Natural killer cell (primary cell): ENCODE measurements around the gene MYO15B. TPM values are rescaled to one million over a fixed set of nuclear protein-coding genes. Genes with fewer than 3 reads are reported as not detected.

Experiments
- ATAC-seq, 3 donors: fragments of 150-1000 bp in 2 of 3; fragments of 200-7000 bp in 1 of 3; cut with Tn5 transposase; 1 replicate in 1 of 3; 2 replicates in 2 of 3; pipeline ENCODE4 v1.10.0; 2021; ENCODE audit warnings: mild to moderate bottlenecking in 2 of 3, moderate library complexity in 2 of 3
- DNase-seq, 2 donors: peaks; one replicate each; pipeline versions ENCODE4 v3.0.0 to v3.0.0-alpha.2; 2013 to 2021; ENCODE audit warnings: mixed read lengths in 1 of 2
- H3K27ac ChIP-seq: one replicate; pipeline ENCODE4 v1.5.1; 2013; ENCODE audit warnings: mild to moderate bottlenecking, low read length
- H3K27me3 ChIP-seq: one replicate; pipeline ENCODE4 v1.6.1; 2013; ENCODE audit warnings: low read length; ENCODE audit not compliant: control insufficient read depth, insufficient read depth
- H3K36me3 ChIP-seq: one replicate; pipeline ENCODE4 v1.6.1; 2013; ENCODE audit warnings: low read length; ENCODE audit not compliant: control insufficient read depth, insufficient read depth
- H3K4me1 ChIP-seq: one replicate; pipeline ENCODE4 v1.6.1; 2013; ENCODE audit warnings: low read length; ENCODE audit not compliant: control insufficient read depth, insufficient read depth
- H3K4me3 ChIP-seq: one replicate; pipeline ENCODE4 v1.5.1; 2013; ENCODE audit warnings: low read length
- H3K9me3 ChIP-seq: one replicate; pipeline ENCODE4 v1.6.1; 2013; ENCODE audit warnings: low read length; ENCODE audit not compliant: control insufficient read depth, insufficient read depth
- H3K27ac Mint-ChIP-seq, 2 donors: one replicate each; pipeline ENCODE4 v1.8.0; 2022; ENCODE audit warnings: mild to moderate bottlenecking in 2 of 2, mixed read lengths in 2 of 2, moderate library complexity in 1 of 2
- H3K27me3 Mint-ChIP-seq, 2 donors: one replicate each; pipeline ENCODE4 v1.8.0; 2022; ENCODE audit warnings: low read depth in 2 of 2, mixed read lengths in 2 of 2
- H3K36me3 Mint-ChIP-seq: one replicate; pipeline ENCODE4 v1.8.0; 2022; ENCODE audit warnings: mixed read lengths
- H3K4me1 Mint-ChIP-seq, 2 donors: one replicate each; pipeline ENCODE4 v1.8.0; 2022; ENCODE audit warnings: mixed read lengths in 2 of 2
- H3K4me3 Mint-ChIP-seq: one replicate; pipeline ENCODE4 v1.8.0; 2022; ENCODE audit warnings: mild to moderate bottlenecking, moderate library complexity, mixed read lengths
- H3K9me3 Mint-ChIP-seq, 2 donors: one replicate each; pipeline ENCODE4 v1.8.0; 2022; ENCODE audit warnings: mixed read lengths in 2 of 2
- WGBS: methylation state at CpG from one replicate; pipeline ENCODE4 v1.1.7; 2013; ENCODE audit warnings: missing lambda C conversion rate; ENCODE audit not compliant: insufficient coverage; 5-methylcytosine and 5-hydroxymethylcytosine counted together
- intact Hi-C: fragments of 100-400 bp; cut with micrococcal nuclease; formaldehyde crosslinking; loops from one replicate; pipeline ENCODE4 v1.14.2; 2022
- total RNA-seq, 4 donors: library from RNA; stranded (reverse); fragments of 120-200 nt in 1 of 4; gene quantifications; one replicate each; pipeline versions ENCODE4 v1.2.3 to v1.2.4, GENCODE V29; 2013 to 2022
- TF ChIP-seq, protein P1 (sequence below): fragments of 200-600 bp; IDR thresholded peaks from one replicate; pipeline ENCODE4 v1.8.0; 2022; ENCODE audit warnings: antibody characterized with exemption

Gene MYO15B
- total RNA-seq, 3 donors from 2014 or later (not counting 1 experiment from before 2014, with no cell fraction given), result 336 to 372 (median 339) TPM

DNA sequence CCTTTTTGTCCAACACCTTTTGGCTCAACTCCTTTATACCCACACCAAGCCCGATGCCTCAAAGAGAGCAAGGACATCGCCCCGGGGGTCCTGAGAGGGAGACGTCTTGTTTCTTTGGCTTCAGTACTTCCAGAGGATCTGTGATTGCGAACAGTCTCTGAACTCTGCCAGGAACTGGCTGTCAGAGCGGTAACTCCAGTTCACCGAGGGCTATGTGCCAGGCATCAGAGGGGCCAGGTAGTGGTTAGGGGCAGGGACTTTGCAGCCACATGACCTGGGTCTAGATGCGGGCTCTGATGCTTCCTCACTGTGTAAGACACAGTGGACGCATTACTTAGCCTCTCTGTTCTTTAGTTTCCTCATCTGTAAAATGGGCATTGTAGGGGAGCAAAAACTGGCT, 40.5 kb upstream of the MYO15B start:
- ATAC-seq (no peak), DNase-seq (no peak)
- intact Hi-C loops, result no loop called here
- peaks cover 14 to 41% of the 10 kb centered on the region in 2 donors for H3K4me1 Mint-ChIP-seq
- H3K27me3 ChIP-seq, result no peaks in the 10 kb centered on the region
- no peaks in the 10 kb centered on the region for H3K36me3 Mint-ChIP-seq
- peaks cover 21% of the 10 kb centered on the region for H3K4me1 ChIP-seq
- H3K9me3 ChIP-seq, result no peaks in the 10 kb centered on the region
- no peaks in the 10 kb centered on the region for H3K27me3 Mint-ChIP-seq
- no peak overlapping the region for H3K4me3 ChIP-seq
- H3K27ac ChIP-seq, result no peak overlapping the region
- WGBS, result 95% methylated on average over 9 of the region's 9 CpGs
- H3K27ac Mint-ChIP-seq, result no peak overlapping the region
- H3K9me3 Mint-ChIP-seq, result no peaks in the 10 kb centered on the region
- no peak overlapping the region for H3K4me3 Mint-ChIP-seq
- TF ChIP-seq, protein P1, sequence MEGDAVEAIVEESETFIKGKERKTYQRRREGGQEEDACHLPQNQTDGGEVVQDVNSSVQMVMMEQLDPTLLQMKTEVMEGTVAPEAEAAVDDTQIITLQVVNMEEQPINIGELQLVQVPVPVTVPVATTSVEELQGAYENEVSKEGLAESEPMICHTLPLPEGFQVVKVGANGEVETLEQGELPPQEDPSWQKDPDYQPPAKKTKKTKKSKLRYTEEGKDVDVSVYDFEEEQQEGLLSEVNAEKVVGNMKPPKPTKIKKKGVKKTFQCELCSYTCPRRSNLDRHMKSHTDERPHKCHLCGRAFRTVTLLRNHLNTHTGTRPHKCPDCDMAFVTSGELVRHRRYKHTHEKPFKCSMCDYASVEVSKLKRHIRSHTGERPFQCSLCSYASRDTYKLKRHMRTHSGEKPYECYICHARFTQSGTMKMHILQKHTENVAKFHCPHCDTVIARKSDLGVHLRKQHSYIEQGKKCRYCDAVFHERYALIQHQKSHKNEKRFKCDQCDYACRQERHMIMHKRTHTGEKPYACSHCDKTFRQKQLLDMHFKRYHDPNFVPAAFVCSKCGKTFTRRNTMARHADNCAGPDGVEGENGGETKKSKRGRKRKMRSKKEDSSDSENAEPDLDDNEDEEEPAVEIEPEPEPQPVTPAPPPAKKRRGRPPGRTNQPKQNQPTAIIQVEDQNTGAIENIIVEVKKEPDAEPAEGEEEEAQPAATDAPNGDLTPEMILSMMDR, result no peak
- peaks cover 23% of the 10 kb centered on the region for H3K36me3 ChIP-seq

DNA sequence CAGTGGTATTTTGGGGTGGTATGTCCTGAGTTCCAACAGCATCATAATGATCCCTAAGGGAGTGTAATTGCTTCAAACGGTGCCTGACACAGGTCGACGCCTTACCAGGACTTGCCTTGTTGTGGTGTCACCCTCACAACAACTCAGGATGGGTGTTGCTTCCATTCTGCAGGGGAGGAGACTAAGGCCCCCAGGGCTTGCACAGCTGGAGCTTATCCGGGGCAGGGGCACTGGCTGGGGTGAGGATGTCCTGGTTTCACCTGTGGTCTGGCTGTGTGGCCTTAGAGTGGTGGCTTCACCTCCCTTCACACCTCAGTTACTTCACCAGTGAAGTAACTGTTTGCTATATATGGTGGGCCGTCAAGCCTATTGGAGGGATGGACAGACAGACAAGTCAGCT, 38.8 kb upstream of the MYO15B start:
- Histone ChIP-seq H3K4me1 (peaks cover 29% of the 10 kb centered on the region), H3K4me3 (no peak overlapping the region), H3K27ac (no peak overlapping the region), H3K27me3 (no peaks in the 10 kb centered on the region), H3K9me3 (no peaks in the 10 kb centered on the region), H3K36me3 (peaks cover 18% of the 10 kb centered on the region)
- TF ChIP-seq, protein P1, result no peak
- no peak for DNase-seq
- peak overlapping the region; percentile 59 to 63 for H3K27ac Mint-ChIP-seq
- no peaks in the 10 kb centered on the region for H3K27me3 Mint-ChIP-seq
- no peak overlapping the region for H3K4me3 Mint-ChIP-seq
- peak; percentile 54 to 70 (median 64) for ATAC-seq
- no peaks in the 10 kb centered on the region for H3K36me3 Mint-ChIP-seq
- intact Hi-C loops, result no loop called here
- 49% methylated on average over 4 of the region's 5 CpGs for WGBS
- no peaks in the 10 kb centered on the region for H3K9me3 Mint-ChIP-seq
- peaks cover 21 to 45% of the 10 kb centered on the region in 2 donors for H3K4me1 Mint-ChIP-seq

DNA sequence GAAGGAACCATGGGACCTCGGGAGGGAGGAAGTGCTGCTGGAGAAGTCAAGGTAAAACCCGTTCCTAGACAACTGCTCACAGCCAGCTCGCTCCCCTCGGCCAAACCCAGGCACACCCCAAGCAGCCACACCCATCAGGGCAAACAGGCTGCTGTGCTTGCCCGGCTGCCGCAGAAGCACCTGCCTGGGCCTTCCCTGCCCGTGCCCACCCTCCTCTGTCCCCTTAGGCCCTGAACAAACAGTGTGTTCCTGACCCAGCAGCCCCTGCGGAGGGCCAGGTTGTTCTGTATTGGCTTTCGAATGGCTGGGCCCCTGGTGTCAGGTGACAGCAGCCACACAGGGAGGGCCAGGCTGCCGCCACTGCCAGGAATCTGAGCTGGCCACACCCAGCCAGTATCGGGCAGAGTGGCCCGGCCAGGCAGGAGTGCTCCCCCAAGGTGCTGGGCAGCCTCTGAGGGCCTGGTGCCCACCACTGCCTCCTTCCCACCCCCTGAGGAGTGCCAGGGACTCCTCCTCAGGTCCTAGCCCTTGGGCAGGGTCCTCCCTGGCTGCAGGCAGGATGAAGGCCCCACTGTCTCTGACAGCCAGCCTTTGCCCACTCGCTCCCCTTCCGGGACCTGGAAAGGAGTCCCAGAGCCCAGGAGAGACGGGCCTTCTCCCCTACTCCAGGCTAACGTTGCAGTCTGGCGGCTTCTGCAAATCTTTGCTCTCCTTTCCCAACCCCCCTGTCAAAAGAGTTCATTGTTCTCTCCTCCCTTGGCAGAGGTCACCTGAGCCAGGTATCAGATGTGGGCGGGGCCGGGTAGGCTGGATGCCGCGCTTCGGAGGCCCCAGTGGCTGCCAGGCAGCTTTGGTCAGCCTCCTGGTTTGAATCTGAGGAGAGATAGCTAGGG, 38.1 kb upstream of the MYO15B start:
- intact Hi-C loops, result no loop called here
- no peaks in the 10 kb centered on the region for H3K27me3 ChIP-seq
- H3K4me1 Mint-ChIP-seq, result peaks cover 21 to 45% of the 10 kb centered on the region in 2 donors
- no peak overlapping the region for H3K4me3 Mint-ChIP-seq
- ATAC-seq (peak in 1 of 3 donors; percentile 14), DNase-seq (no peak)
- no peaks in the 10 kb centered on the region for H3K27me3 Mint-ChIP-seq
- WGBS, result 85% methylated on average over 22 of the region's 22 CpGs
- no peaks in the 10 kb centered on the region for H3K9me3 ChIP-seq
- H3K27ac Mint-ChIP-seq, result peak overlapping the region; percentile 59 to 63
- H3K36me3 Mint-ChIP-seq, result no peaks in the 10 kb centered on the region
- H3K4me3 ChIP-seq, result no peak overlapping the region
- TF ChIP-seq, protein P1, result no peak
- H3K9me3 Mint-ChIP-seq, result no peaks in the 10 kb centered on the region
- H3K27ac ChIP-seq, result no peak overlapping the region
- peaks cover 11% of the 10 kb centered on the region for H3K36me3 ChIP-seq
- H3K4me1 ChIP-seq, result peaks cover 29% of the 10 kb centered on the region
